Purkinje cell (primary cell): ENCODE results near the gene ANKRD31. TPM values are rescaled to one million over a fixed set of nuclear protein-coding genes. Genes with fewer than 3 reads are reported as not detected.

Experiments used
- polyA plus RNA-seq: library from polyadenylated mRNA; unstranded; fragments of >200 nt; fragmentation: Nextera tagmentation; gene quantifications from 2 replicates; pipeline ENCODE4 v1.2.1, GENCODE V29; 2014

Gene ANKRD31, protein sequence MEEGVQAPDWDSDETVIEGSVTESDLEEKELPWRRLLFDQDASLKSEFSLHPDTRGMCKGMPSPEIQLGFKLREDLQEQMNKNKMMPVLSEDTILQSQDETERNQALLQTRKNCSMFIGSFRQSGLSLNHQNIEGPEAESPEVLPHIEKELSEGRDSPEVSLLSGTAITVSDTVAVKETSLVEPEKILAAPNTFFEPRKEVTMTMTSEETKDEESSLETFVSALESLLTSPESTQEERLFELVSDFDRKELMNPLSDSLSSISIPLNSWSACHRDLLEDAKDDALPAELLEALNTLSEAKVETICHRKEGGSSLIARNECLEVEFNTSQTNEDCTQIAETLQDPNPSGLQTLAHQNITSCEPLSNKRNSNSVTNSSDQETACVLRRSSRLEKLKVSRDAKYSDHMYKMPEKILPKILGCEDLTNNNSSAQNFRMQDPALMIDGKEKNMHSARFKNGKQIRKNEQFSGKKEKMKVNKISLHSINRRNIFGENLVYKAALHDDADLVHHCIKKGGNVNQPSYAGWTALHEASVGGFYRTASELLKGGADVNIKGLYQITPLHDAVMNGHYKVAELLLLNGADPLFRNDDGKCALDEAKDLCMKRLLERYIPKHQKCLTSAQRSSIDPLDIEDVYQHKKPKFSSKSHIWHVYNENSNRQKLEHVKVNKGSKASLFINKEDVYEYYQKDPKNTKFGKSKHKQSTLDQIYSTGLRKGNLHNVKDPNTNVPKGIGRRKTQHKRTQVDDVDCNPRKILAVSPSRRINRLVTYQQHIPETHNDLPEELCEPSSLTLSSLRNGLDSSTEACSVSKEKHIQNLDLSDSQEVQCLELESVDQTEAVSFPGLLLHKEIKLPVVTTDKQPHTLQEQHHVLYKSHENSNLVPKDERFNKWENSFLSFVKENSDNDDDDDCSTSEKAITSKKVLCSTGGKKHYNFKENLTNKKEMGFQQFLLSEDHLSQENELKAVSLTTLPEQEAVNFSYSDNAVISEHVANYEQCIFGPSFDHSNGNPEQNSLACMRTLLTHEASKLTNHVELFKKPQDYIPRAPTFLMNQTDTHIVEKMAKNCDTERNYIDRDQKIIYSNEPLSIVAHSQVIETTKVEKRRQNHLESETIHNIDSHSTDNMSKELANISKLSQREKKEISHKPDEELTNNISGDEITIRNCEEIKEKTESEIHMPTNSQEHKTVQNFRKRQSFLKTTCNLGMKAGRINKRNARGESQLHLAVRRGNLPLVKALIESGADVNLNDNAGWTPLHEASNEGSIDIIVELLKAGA (N-terminal part only)
- 0.32 and 0.42 TPM in 2 replicates for polyA plus RNA-seq

DNA sequence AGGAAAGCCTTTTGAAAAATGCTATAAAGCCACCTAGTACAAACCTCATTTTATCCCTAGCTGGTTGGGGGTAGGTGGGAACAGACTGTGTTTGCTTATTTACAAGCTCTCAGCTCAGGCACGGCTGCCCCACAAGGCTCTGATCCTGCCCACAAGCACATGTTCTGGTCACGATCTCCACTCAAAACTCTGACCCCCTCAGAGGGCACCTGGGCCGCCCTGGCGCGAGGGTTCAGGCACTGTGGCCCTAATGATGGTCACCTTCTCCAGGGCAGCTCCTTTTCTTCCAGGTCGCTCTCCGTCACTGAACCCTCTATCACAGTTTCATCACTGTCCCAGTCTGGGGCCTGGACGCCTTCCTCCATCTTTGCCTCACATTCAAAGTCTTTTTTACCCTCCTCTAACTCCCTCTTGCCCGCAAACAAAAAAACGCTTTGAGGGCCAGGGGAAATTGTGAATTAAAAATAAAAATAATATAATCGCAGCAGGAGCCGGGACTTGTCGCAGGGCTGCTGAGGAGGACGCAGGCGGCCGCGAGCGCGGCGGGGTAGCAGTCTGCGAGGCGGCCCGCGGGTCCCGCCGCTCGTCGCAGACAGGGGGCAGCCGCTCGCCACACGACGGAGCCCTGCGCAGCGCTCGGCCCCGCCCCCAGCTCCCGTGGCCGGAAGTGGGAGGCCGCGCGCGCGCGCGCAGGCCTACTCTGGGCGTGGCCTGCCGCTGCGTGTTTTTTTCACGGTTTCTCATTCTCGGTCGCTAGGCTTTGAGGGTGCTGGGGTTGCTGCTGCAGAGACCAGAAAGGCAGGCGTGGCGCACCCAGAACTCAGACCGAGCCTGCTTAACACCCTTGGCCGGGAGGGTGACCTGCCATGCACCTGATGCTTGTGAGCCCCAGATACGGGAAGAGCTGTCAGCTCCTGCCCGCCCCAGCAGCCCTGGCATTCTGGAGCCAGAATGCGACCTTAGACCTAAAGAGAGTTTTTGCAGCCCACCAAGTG, at the start of gene ANKRD31:
Gene ANKRD31, minus strand, starts transcription at position 557 of the 995 bp plus-strand sequence. Its CDS starts 192 bp downstream, at position 365.

DNA sequence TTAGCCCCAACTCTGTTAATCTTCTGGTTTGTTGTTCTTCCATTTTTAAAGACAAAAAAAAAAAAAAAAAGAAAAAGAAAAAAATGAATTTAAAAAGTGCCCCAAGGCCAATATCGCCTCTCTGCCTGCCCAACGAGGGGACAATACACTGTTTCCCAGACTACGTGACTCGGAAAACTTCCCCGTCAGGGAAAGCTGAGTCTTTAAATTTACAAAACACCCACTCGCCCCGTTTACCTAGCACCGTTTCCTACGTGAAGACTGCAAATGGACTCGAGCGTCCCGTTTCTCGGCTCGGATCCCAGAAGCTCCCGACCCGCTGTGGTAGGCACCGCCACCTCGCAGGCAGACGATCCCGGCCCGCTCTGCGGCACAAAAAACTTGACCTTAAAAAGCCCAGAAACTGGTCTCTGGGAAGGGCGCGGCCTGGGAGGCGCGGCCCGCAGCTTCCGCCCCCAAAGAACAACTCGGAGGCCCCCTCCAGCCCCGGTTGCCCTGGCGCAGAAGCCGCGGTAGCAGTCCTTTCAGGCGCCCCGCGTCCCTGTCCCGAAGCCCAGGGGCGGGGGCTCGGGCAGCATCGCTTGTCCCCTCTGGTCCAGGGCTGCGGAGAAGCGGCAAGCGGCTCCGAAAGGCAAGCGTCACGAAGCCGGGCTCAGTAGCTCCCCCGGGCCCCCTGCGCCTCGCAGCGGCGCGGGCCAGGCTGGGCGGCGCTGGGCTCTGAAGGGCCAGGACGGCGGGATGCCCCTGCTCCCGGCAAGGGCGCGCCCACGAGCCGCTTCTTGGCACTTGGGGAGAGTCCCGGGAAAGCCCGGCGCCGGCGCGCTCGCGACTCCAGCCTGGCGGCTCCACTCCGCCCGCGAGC, 184.3 kb downstream of the ANKRD31 start, which contains the start of gene GCNT4:
Gene GCNT4, minus strand, starts transcription at position 367 of the 862 bp plus-strand sequence. CDS start 22,521 bp downstream, outside the sequence.

Other genes with a start within 250 kb of the ANKRD31 start
- gene GCNT4, start 184.3 kb downstream of the ANKRD31 start, polyA plus RNA-seq = 0.45 and 2.0 TPM in 2 replicates
- gene HMGCR, start 100.3 kb upstream of the ANKRD31 start, polyA plus RNA-seq = 49.2 and 55.0 TPM in 2 replicates